ENCODE data around the gene GSTM4.
"Not testable (repeated sequence)": the region's sequence is repeated elsewhere in the genome, so short reads cannot be mapped to it uniquely, and the experiment has no call there.

GSTM4 gene

GRCh38 chr1:109667452-109668122 lies 11.7 kb downstream of the GSTM4 start, which contains the start of gene GSTM2:
GSTM2 (plus strand) TSS chr1:109668057; CDS start chr1:109668116, 59 bp downstream.
- DNase-seq (ENCODE audit: low spot score), result no peak

GRCh38 chr1:109668123-109668775 lies 12.3 kb downstream of the GSTM4 start:
- DNase-seq (ENCODE audit: low spot score), result no peak

- DNase-seq (ENCODE audit: low spot score), result no peak
These were observed 13.5 kb downstream of the GSTM4 start for GRCh38 chr1:109669246-109669948.

- DNase-seq (ENCODE audit: low spot score), result not testable (repeated sequence)
These were observed 14.0 kb downstream of the GSTM4 start for GRCh38 chr1:109669949-109670302.

GRCh38 chr1:109671067-109671466 lies 15.2 kb downstream of the GSTM4 start:
- no peak for DNase-seq (ENCODE audit: low spot score)

- DNase-seq (ENCODE audit: low spot score), result not testable (repeated sequence)
These were observed 18.0 kb downstream of the GSTM4 start for GRCh38 chr1:109673861-109674260.

- not testable (repeated sequence) for DNase-seq (ENCODE audit: low spot score)
These were observed 20.9 kb downstream of the GSTM4 start for GRCh38 chr1:109676683-109677381.

GRCh38 chr1:109677459-109677858 lies 21.6 kb downstream of the GSTM4 start:
- DNase-seq (ENCODE audit: low spot score), result no peak

GRCh38 chr1:109678637-109679036 lies 22.7 kb downstream of the GSTM4 start:
- not testable (repeated sequence) for DNase-seq (ENCODE audit: low spot score)

GRCh38 chr1:109684777-109685176 lies 28.9 kb downstream of the GSTM4 start:
- not testable (repeated sequence) for DNase-seq (ENCODE audit: low spot score)

- not testable (repeated sequence) for DNase-seq (ENCODE audit: low spot score)
These were observed 29.5 kb downstream of the GSTM4 start for GRCh38 chr1:109685399-109685798.

- not testable (repeated sequence) for DNase-seq (ENCODE audit: low spot score)
These were observed 30.0 kb downstream of the GSTM4 start for GRCh38 chr1:109685890-109686289.

GRCh38 chr1:109687109-109687508 lies 31.2 kb downstream of the GSTM4 start:
- not testable (repeated sequence) for DNase-seq (ENCODE audit: low spot score)

GRCh38 chr1:109687641-109688499 lies 32.0 kb downstream of the GSTM4 start, which contains the start of gene GSTM1:
GSTM1 (plus strand) TSS chr1:109687817; CDS start chr1:109687874, 57 bp downstream.
- peak; percentile 78 for DNase-seq (ENCODE audit: low spot score)

- no peak for DNase-seq (ENCODE audit: low spot score)
These were observed 34.0 kb downstream of the GSTM4 start for GRCh38 chr1:109689844-109690405.

- no peak for DNase-seq (ENCODE audit: low spot score)
These were observed 35.9 kb downstream of the GSTM4 start for GRCh38 chr1:109691759-109692158.

GRCh38 chr1:109694400-109694799 lies 38.5 kb downstream of the GSTM4 start:
- not testable (repeated sequence) for DNase-seq (ENCODE audit: low spot score)

- DNase-seq (ENCODE audit: low spot score), result not testable (repeated sequence)
These were observed 39.2 kb downstream of the GSTM4 start for GRCh38 chr1:109695138-109695537.

- no peak for DNase-seq (ENCODE audit: low spot score)
These were observed 41.2 kb downstream of the GSTM4 start for GRCh38 chr1:109697066-109697465.

GRCh38 chr1:109697861-109698260 lies 42.0 kb downstream of the GSTM4 start:
- DNase-seq (ENCODE audit: low spot score), result not testable (repeated sequence)

- not testable (repeated sequence) for DNase-seq (ENCODE audit: low spot score)
These were observed 47.0 kb downstream of the GSTM4 start for GRCh38 chr1:109702940-109703339.

All from RKO (cell line).